Measurements from ENCODE around the gene OR5A1. TPM values are rescaled to one million over a fixed set of nuclear protein-coding genes. Genes with fewer than 3 reads are reported as not detected.

Gene OR5A1
- total RNA-seq, 1 donor from 2014 or later = not detected

GRCh38 chr11:59423835-59424234, 12.4 kb upstream of the OR5A1 start:
- DNase-seq (ENCODE audit: extremely low spot score in 2 of 2) = no peak
- Histone ChIP-seq H3K4me3 (no peak overlapping the region), H3K36me3 (no peaks in the 10 kb centered on the region), H3K4me1 (no peaks in the 10 kb centered on the region), H3K27me3 (no peaks in the 10 kb centered on the region), H3K9me3 (no peaks in the 10 kb centered on the region), H3K27ac (no peak overlapping the region)
- intact Hi-C loops (cut with DNase I) = no loop called here
- TF ChIP-seq POLR2AphosphoS5 (IDR thresholded peaks at IDR 0.05; ENCODE audit: insufficient read depth in 1 of 2, low read depth in 1 of 2) = no peak
- TF ChIP-seq POLR2A (IDR thresholded peaks at IDR 0.05) = no peak
- TF ChIP-seq CTCF (IDR thresholded peaks at IDR 0.05) = no peak

- Histone ChIP-seq H3K9me3 (no peaks in the 10 kb centered on the region), H3K27me3 (no peaks in the 10 kb centered on the region), H3K36me3 (no peaks in the 10 kb centered on the region), H3K27ac (no peak overlapping the region), H3K4me1 (no peaks in the 10 kb centered on the region), H3K4me3 (no peak overlapping the region)
- no peak for DNase-seq (ENCODE audit: extremely low spot score in 2 of 2)
- intact Hi-C loops (cut with DNase I) = no loop called here
- no peak for TF ChIP-seq POLR2AphosphoS5 (IDR thresholded peaks at IDR 0.05; ENCODE audit: insufficient read depth in 1 of 2, low read depth in 1 of 2)
- no peak for TF ChIP-seq CTCF (IDR thresholded peaks at IDR 0.05)
- no peak for TF ChIP-seq POLR2A (IDR thresholded peaks at IDR 0.05)
Observed at GRCh38 chr11:59425131-59425530, 11.1 kb upstream of the OR5A1 start.

DNA sequence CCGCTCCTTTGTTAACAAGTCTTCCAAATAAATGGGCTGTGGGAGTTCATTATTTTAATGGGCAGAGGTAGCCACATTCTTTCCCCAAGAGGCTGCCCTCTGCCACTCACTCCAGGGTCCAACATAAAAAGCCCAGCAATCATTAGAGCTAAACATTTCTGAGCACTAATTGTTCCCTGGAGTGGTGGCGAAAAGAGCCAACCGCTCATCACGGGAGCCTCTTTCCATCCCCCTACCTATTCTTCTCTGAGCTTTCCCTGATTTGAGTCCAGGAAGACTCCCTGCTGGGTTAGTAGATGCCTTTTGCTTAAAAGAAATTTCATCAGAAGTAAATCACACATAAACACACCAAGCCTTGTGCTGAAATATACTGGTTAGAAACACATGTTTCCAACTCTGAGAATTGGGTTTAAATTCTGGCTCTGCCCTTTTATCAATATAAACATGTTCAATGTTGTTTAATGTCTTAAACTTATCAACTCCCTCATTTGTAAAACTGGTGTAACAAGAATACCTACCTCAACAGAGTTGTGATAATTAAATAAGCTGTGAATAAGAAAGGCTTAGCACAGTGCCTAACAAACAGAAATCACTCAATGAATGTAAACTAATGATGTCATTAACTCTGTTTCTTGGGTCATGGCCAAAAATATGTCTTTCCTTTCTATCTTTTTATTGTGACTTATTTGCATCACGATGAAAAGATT, 9.8 kb upstream of the OR5A1 start, which contains the start of gene OR5A2:
Gene OR5A2, minus strand, starts transcription at position 53 of the 707 bp plus-strand sequence. CDS start 3,460 bp downstream, outside the sequence.
- Histone ChIP-seq H3K27ac (no peak within 1 kb of the TSS), H3K27me3 (no peaks in the 10 kb centered on the region), H3K4me3 (no peak within 1 kb of the TSS), H3K9me3 (no peaks in the 10 kb centered on the region), H3K36me3 (no peaks in the 10 kb centered on the region), H3K4me1 (no peaks in the 10 kb centered on the region)
- no peak for DNase-seq (ENCODE audit: extremely low spot score in 2 of 2)
- TF ChIP-seq POLR2A (IDR thresholded peaks at IDR 0.05) (no peak), CTCF (IDR thresholded peaks at IDR 0.05) (no peak), POLR2AphosphoS5 (IDR thresholded peaks at IDR 0.05; ENCODE audit: insufficient read depth in 1 of 2, low read depth in 1 of 2) (no peak)
- intact Hi-C loops (cut with DNase I) = no loop called here

DNA sequence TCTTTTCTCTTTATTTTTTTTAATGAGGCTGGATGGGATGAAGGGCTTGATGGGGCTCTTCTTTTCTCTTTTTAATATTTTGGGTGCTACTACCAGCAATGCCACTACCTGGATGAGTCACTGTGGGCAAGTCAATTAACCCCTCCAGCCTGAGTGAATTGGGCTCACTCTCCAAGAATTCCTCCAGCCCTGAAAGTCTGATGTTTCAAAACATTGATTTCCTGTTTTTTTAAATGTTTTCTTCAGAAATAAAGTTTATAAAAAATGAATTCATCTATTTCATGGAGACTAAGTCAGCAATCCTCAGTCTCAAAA, 9.2 kb upstream of the OR5A1 start:
- Histone ChIP-seq H3K9me3 (no peaks in the 10 kb centered on the region), H3K27me3 (no peaks in the 10 kb centered on the region), H3K36me3 (no peaks in the 10 kb centered on the region), H3K4me3 (no peak overlapping the region), H3K27ac (no peak overlapping the region), H3K4me1 (no peaks in the 10 kb centered on the region)
- no peak for TF ChIP-seq CTCF (IDR thresholded peaks at IDR 0.05)
- TF ChIP-seq POLR2AphosphoS5 (IDR thresholded peaks at IDR 0.05; ENCODE audit: insufficient read depth in 1 of 2, low read depth in 1 of 2) = no peak
- TF ChIP-seq POLR2A (IDR thresholded peaks at IDR 0.05) = no peak
- DNase-seq (ENCODE audit: extremely low spot score in 2 of 2) = no peak
- intact Hi-C loops (cut with DNase I) = no loop called here

DNA sequence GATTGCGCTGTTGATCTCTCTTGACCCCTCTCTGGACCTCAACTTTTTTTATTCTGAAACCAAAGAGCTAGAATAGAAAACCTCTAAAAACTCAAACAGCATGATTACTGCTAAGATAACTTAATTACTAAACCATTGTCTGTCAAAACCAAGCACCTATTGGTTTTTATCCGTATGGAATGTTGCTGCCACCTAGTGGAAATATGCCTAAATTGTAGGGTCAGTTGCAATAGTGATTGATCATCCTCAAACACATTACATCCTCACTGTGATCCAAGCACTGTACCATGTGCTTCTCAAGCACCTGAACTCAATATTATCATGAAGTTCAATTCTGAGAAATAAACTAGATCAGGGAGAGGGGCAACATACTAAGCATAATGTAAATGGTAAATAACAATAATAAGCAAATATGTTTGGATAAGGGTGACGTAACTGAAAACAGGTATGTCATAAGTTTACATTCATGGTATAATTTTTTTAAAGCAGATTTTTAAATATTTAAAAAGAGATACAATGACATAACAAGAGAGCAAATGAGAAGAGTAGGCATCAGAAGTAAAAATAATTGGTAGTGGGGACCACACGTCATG, 6.2 kb upstream of the OR5A1 start:
- intact Hi-C loops (cut with DNase I) = no loop called here
- DNase-seq (ENCODE audit: extremely low spot score in 2 of 2) = no peak
- Histone ChIP-seq H3K27me3 (no peaks in the 10 kb centered on the region), H3K4me3 (no peak overlapping the region), H3K9me3 (no peaks in the 10 kb centered on the region), H3K4me1 (no peaks in the 10 kb centered on the region), H3K36me3 (no peaks in the 10 kb centered on the region), H3K27ac (no peak overlapping the region)
- TF ChIP-seq POLR2AphosphoS5 (IDR thresholded peaks at IDR 0.05; ENCODE audit: insufficient read depth in 1 of 2, low read depth in 1 of 2) (no peak), CTCF (IDR thresholded peaks at IDR 0.05) (peak in 2 of 3 experiments; percentile 4 to 30)

Measured in vagina (tissue), 2 donors.